Fibroblast of lung (primary cell): ENCODE measurements around the gene DNAH5.

Source experiments
- EZH2 ChIP-seq: IDR thresholded peaks from 2 replicates; pipeline ENCODE4 v1.5.1; 2012; ENCODE audit warnings: low read length, control low read depth, mild to moderate bottlenecking; ENCODE audit errors: missing control alignments
- TF ChIP-seq, protein P1 (sequence below), 2 donors: IDR thresholded peaks in 1 of 2; conservative IDR thresholded peaks in 1 of 2; 1 replicate in 1 of 2; 2 replicates in 1 of 2; pipeline ENCODE4 v1.5.1; 2011 to 2012; ENCODE audit warnings: low read length in 2 of 2, control low read depth in 1 of 2, inconsistent platforms in 1 of 2, low read depth in 1 of 2, mild to moderate bottlenecking in 1 of 2

DNA sequence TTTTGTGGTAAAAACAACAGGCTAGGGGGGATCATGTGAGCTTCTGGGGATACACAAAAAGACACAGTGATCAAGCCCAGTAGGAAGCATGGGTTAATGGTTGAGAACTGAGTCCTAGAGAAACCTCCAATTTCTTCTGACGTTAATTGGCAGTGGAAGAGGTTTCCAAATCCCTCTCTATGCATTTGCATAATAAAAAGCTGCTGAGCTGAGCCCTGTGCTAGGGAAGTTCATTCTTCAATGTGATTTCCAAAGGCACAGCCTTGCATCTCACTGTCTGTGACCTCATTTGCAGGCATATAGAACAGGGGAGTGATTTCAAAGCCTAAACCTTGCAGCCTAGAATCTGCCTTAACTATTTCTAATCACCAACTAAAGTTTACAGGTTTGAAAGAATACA is 812 bp downstream of the DNAH5 start:
- TF ChIP-seq, protein P1, sequence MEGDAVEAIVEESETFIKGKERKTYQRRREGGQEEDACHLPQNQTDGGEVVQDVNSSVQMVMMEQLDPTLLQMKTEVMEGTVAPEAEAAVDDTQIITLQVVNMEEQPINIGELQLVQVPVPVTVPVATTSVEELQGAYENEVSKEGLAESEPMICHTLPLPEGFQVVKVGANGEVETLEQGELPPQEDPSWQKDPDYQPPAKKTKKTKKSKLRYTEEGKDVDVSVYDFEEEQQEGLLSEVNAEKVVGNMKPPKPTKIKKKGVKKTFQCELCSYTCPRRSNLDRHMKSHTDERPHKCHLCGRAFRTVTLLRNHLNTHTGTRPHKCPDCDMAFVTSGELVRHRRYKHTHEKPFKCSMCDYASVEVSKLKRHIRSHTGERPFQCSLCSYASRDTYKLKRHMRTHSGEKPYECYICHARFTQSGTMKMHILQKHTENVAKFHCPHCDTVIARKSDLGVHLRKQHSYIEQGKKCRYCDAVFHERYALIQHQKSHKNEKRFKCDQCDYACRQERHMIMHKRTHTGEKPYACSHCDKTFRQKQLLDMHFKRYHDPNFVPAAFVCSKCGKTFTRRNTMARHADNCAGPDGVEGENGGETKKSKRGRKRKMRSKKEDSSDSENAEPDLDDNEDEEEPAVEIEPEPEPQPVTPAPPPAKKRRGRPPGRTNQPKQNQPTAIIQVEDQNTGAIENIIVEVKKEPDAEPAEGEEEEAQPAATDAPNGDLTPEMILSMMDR (conservative IDR thresholded peaks at IDR 0.05 in 1 of 2, IDR thresholded peaks at IDR 0.05 in 1 of 2; ENCODE audit: low read depth in 1 of 2, low read length in 2 of 2) = no peak
- TF ChIP-seq EZH2 = no peak
